Measurements from ENCODE around the gene NTM.

NTM gene

GRCh38 chr11:131449036-131450019, 78.9 kb downstream of the NTM start:
- ChIA-PET CTCF (interaction anchor here (0.7 kb wide), 1 partner anchor 16 kb away, joined by 4 read pairs; no protein-coding TSS in a partner anchor), POLR2A (no interaction called here)
- TF ChIP-seq ARNT (IDR thresholded peaks at IDR 0.05) (no peak), LEF1 (IDR thresholded peaks at IDR 0.05; ENCODE audit: borderline replicate concordance) (no peak), NFRKB (IDR thresholded peaks at IDR 0.05) (no peak), FOXA1 (IDR thresholded peaks at IDR 0.05) (no peak), L3MBTL2 (conservative IDR thresholded peaks at IDR 0.05) (no peak), ZNF384 (IDR thresholded peaks at IDR 0.05) (no peak), SUZ12 (IDR thresholded peaks at IDR 0.05) (no peak)
- DNase-seq (ENCODE audit: extremely low spot score), result no peak

GRCh38 chr11:131454490-131454889, 84.1 kb downstream of the NTM start:
- ChIA-PET POLR2A (no interaction called here), CTCF (no interaction called here)
- TF ChIP-seq FOXA1 (IDR thresholded peaks at IDR 0.05), result no peak
- TF ChIP-seq HDGF (IDR thresholded peaks at IDR 0.05; ENCODE audit: borderline replicate concordance), result no peak
- TF ChIP-seq LEF1 (IDR thresholded peaks at IDR 0.05; ENCODE audit: borderline replicate concordance), result no peak
- no peak for TF ChIP-seq PKNOX1 (IDR thresholded peaks at IDR 0.05)
- no peak for TF ChIP-seq TARDBP (IDR thresholded peaks at IDR 0.05)
- no peak for TF ChIP-seq SP1 (IDR thresholded peaks at IDR 0.05)
- no peak for TF ChIP-seq ARNT (IDR thresholded peaks at IDR 0.05)
- DNase-seq (ENCODE audit: extremely low spot score), result no peak

- POLR2A ChIA-PET, result no interaction called here
- CTCF ChIA-PET, result no interaction called here
- no peak for DNase-seq (ENCODE audit: extremely low spot score)
These were observed 84.6 kb downstream of the NTM start for GRCh38 chr11:131454989-131455388.

GRCh38 chr11:131455843-131456704, 85.7 kb downstream of the NTM start:
- CTCF ChIA-PET, result no interaction called here
- POLR2A ChIA-PET, result interaction anchor here (0.7 kb wide), 1 partner anchor 60 kb away, joined by 3 read pairs; no protein-coding TSS in a partner anchor

More at GRCh38 chr11:131454989-131455388, 84.6 kb downstream of the NTM start:
- TF ChIP-seq ZNF384 (IDR thresholded peaks at IDR 0.05), result no peak

GRCh38 chr11:131457163-131457562, 86.7 kb downstream of the NTM start:
- DNase-seq (ENCODE audit: extremely low spot score), result no peak
- CTCF ChIA-PET, result no interaction called here
- TF ChIP-seq ELF4 (IDR thresholded peaks at IDR 0.05), result no peak
- POLR2A ChIA-PET, result no interaction called here

More at GRCh38 chr11:131455843-131456704, 85.7 kb downstream of the NTM start:
- TF ChIP-seq NFRKB (IDR thresholded peaks at IDR 0.05) (no peak), HDGF (IDR thresholded peaks at IDR 0.05; ENCODE audit: borderline replicate concordance) (no peak), PKNOX1 (IDR thresholded peaks at IDR 0.05) (no peak), CTBP1 (IDR thresholded peaks at IDR 0.05; ENCODE audit: borderline replicate concordance) (no peak), BHLHE40 (IDR thresholded peaks at IDR 0.05; ENCODE audit: borderline replicate concordance) (no peak), FOXA1 (IDR thresholded peaks at IDR 0.05) (no peak), ARNT (IDR thresholded peaks at IDR 0.05) (no peak), ZNF384 (IDR thresholded peaks at IDR 0.05) (no peak), SP1 (IDR thresholded peaks at IDR 0.05) (no peak), FOXK2 (IDR thresholded peaks at IDR 0.05) (no peak)
- DNase-seq (ENCODE audit: extremely low spot score), result no peak

- POLR2A ChIA-PET, result no interaction called here
- DNase-seq (ENCODE audit: extremely low spot score), result no peak
- CTCF ChIA-PET, result no interaction called here
- TF ChIP-seq SP1 (IDR thresholded peaks at IDR 0.05), result no peak
- TF ChIP-seq FOXM1 (IDR thresholded peaks at IDR 0.05; ENCODE audit: borderline replicate concordance), result no peak
- TF ChIP-seq HDGF (IDR thresholded peaks at IDR 0.05; ENCODE audit: borderline replicate concordance), result no peak
- TF ChIP-seq LEF1 (IDR thresholded peaks at IDR 0.05; ENCODE audit: borderline replicate concordance), result no peak
- no peak for TF ChIP-seq NFRKB (IDR thresholded peaks at IDR 0.05)
- TF ChIP-seq BHLHE40 (IDR thresholded peaks at IDR 0.05; ENCODE audit: borderline replicate concordance), result no peak
- no peak for TF ChIP-seq PKNOX1 (IDR thresholded peaks at IDR 0.05)
- no peak for TF ChIP-seq FOXK2 (IDR thresholded peaks at IDR 0.05)
- no peak for TF ChIP-seq L3MBTL2 (conservative IDR thresholded peaks at IDR 0.05)
- no peak for TF ChIP-seq FOXA1 (IDR thresholded peaks at IDR 0.05)
- no peak for TF ChIP-seq CTBP1 (IDR thresholded peaks at IDR 0.05; ENCODE audit: borderline replicate concordance)
- TF ChIP-seq ELF4 (IDR thresholded peaks at IDR 0.05), result no peak
- TF ChIP-seq ZNF384 (IDR thresholded peaks at IDR 0.05), result no peak
- TF ChIP-seq SUZ12 (IDR thresholded peaks at IDR 0.05), result no peak
- no peak for TF ChIP-seq ARNT (IDR thresholded peaks at IDR 0.05)
- no peak for TF ChIP-seq TARDBP (IDR thresholded peaks at IDR 0.05)
These were observed 88.0 kb downstream of the NTM start for GRCh38 chr11:131458421-131458820.
